Osteoblast (primary cell): ENCODE data around the gene NRDC. TPM values are rescaled to one million over a fixed set of nuclear protein-coding genes. Genes with fewer than 3 reads are reported as not detected.
A peak's percentile ranks its signal among the peaks of the same experiment; 100 is the strongest.

Experiments
- DNase-seq: peaks from one replicate; pipeline ENCODE4 v3.0.0; 2011; ENCODE audit warnings: low spot score, mixed read lengths; ENCODE audit not compliant: insufficient read length; ENCODE audit errors: missing footprints
- H2AFZ ChIP-seq: 2 replicates; pipeline ENCODE4 v1.6.0; 2011; ENCODE audit warnings: mild to moderate bottlenecking, low read length
- H3K27ac ChIP-seq: 2 replicates; pipeline ENCODE4 v1.5.1; 2011; ENCODE audit warnings: mild to moderate bottlenecking, low read depth, low read length, moderate library complexity
- H3K27me3 ChIP-seq: 2 replicates; pipeline ENCODE4 v1.6.0; 2012; ENCODE audit warnings: mild to moderate bottlenecking, control low read depth, inconsistent platforms, low read length, moderate library complexity; ENCODE audit not compliant: insufficient read depth
- H3K36me3 ChIP-seq: 2 replicates; pipeline ENCODE4 v1.5.1; 2011; ENCODE audit warnings: mild to moderate bottlenecking, low read length, control low read depth, moderate library complexity; ENCODE audit not compliant: insufficient read depth
- H3K4me1 ChIP-seq: 2 replicates; pipeline ENCODE4 v1.5.1; 2011; ENCODE audit warnings: mild to moderate bottlenecking, low read length, control low read depth, moderate library complexity; ENCODE audit not compliant: insufficient read depth
- H3K4me2 ChIP-seq: 2 replicates; pipeline ENCODE4 v1.6.0; 2011; ENCODE audit warnings: mild to moderate bottlenecking, low read length; ENCODE audit not compliant: insufficient read depth
- H3K4me3 ChIP-seq: fragments of 200-600 bp; sonication (generic); 3 replicates; pipeline ENCODE4 v1.5.1; 2012; ENCODE audit warnings: mild to moderate bottlenecking, low read length, inconsistent platforms; ENCODE audit not compliant: insufficient read depth
- H3K79me2 ChIP-seq: 2 replicates; pipeline ENCODE4 v1.6.0; 2012; ENCODE audit warnings: mild to moderate bottlenecking, low read length, control low read depth, inconsistent platforms; ENCODE audit not compliant: insufficient read depth
- H3K9me3 ChIP-seq: 2 replicates; pipeline ENCODE4 v1.5.1; 2011; ENCODE audit warnings: low read depth, low read length, control low read depth
- H4K20me1 ChIP-seq: 2 replicates; pipeline ENCODE4 v1.6.0; 2012; ENCODE audit warnings: mild to moderate bottlenecking, low read length, control low read depth; ENCODE audit not compliant: insufficient read depth
- CTCF ChIP-seq: IDR thresholded peaks from 2 replicates; pipeline ENCODE4 v1.5.1; 2011; ENCODE audit warnings: mild to moderate bottlenecking, low read depth, low read length, moderate library complexity; ENCODE audit errors: extremely low read depth
- total RNA-seq: library from RNA; depleted of rRNA; stranded (reverse); fragments of >200 nt; gene quantifications from 2 replicates; pipeline ENCODE4 v1.2.3, GENCODE V29; 2012

The NRDC gene
- total RNA-seq, 1 donor = 81.4 TPM

GRCh38 chr1:51850420-51851223 lies 27.9 kb downstream of the NRDC start:
- no peaks in the 10 kb centered on the region for H3K27me3 ChIP-seq
- H3K79me2 ChIP-seq = peaks cover 62% of the 10 kb centered on the region
- H3K4me1 ChIP-seq = no peaks in the 10 kb centered on the region
- H2AFZ ChIP-seq = no peak overlapping the region
- no peak for TF ChIP-seq CTCF
- H3K27ac ChIP-seq = no peak overlapping the region
- peaks cover 3% of the 10 kb centered on the region for H3K36me3 ChIP-seq
- H3K9me3 ChIP-seq = no peaks in the 10 kb centered on the region
- no peak for DNase-seq
- no peak overlapping the region for H3K4me3 ChIP-seq
- no peak overlapping the region for H3K4me2 ChIP-seq
- no peaks in the 10 kb centered on the region for H4K20me1 ChIP-seq

- H3K36me3 ChIP-seq = peaks cover 3% of the 10 kb centered on the region
- no peak for TF ChIP-seq CTCF
- H3K79me2 ChIP-seq = peaks cover 76% of the 10 kb centered on the region
- H3K27ac ChIP-seq = no peak overlapping the region
- no peak overlapping the region for H3K4me2 ChIP-seq
- H4K20me1 ChIP-seq = peaks cover 8% of the 10 kb centered on the region
- no peaks in the 10 kb centered on the region for H3K9me3 ChIP-seq
- DNase-seq = no peak
- no peaks in the 10 kb centered on the region for H3K4me1 ChIP-seq
- no peaks in the 10 kb centered on the region for H3K27me3 ChIP-seq
- no peak overlapping the region for H2AFZ ChIP-seq
- no peak overlapping the region for H3K4me3 ChIP-seq
Observed at GRCh38 chr1:51847294-51847920, 31.1 kb downstream of the NRDC start.

- peak; percentile 52 for DNase-seq
- no peaks in the 10 kb centered on the region for H3K4me1 ChIP-seq
- H4K20me1 ChIP-seq = peaks cover 8% of the 10 kb centered on the region
- no peaks in the 10 kb centered on the region for H3K9me3 ChIP-seq
- no peak overlapping the region for H3K27ac ChIP-seq
- no peak overlapping the region for H3K4me2 ChIP-seq
- no peak overlapping the region for H3K4me3 ChIP-seq
- peaks cover 14% of the 10 kb centered on the region for H3K36me3 ChIP-seq
- H3K79me2 ChIP-seq = peaks cover 67% of the 10 kb centered on the region
- no peak for TF ChIP-seq CTCF
- no peaks in the 10 kb centered on the region for H3K27me3 ChIP-seq
- no peak overlapping the region for H2AFZ ChIP-seq
Observed at GRCh38 chr1:51843948-51844347, 34.6 kb downstream of the NRDC start.

- no peak overlapping the region for H2AFZ ChIP-seq
- no peak for DNase-seq
- H3K79me2 ChIP-seq = peaks cover 67% of the 10 kb centered on the region
Observed at GRCh38 chr1:51842261-51842660, 36.3 kb downstream of the NRDC start.

More at GRCh38 chr1:51842261-51842660, 36.3 kb downstream of the NRDC start:
- Histone ChIP-seq H3K9me3 (no peaks in the 10 kb centered on the region), H3K27me3 (no peaks in the 10 kb centered on the region), H3K4me1 (no peaks in the 10 kb centered on the region), H3K4me2 (no peak overlapping the region), H3K27ac (no peak overlapping the region), H3K4me3 (no peak overlapping the region), H4K20me1 (peaks cover 8% of the 10 kb centered on the region), H3K36me3 (peaks cover 23% of the 10 kb centered on the region)
- no peak for TF ChIP-seq CTCF
